Duodenal mucosa (tissue), 2 donors: Measurements from ENCODE around the gene MEI1.
A peak's percentile ranks its signal among the peaks of the same experiment; 100 is the strongest.

Source experiments
- H3K27ac ChIP-seq: one replicate; pipeline ENCODE4 v1.7.0; 2013; ENCODE audit warnings: low read depth, low read length
- H3K27me3 ChIP-seq, 2 donors: one replicate each; pipeline ENCODE4 v1.7.0; 2013; ENCODE audit warnings: low read length in 2 of 2, control low read depth in 1 of 2; ENCODE audit not compliant: insufficient read depth in 2 of 2, control insufficient read depth in 1 of 2
- H3K36me3 ChIP-seq, 2 donors: one replicate each; pipeline ENCODE4 v1.7.0; 2013; ENCODE audit warnings: low read length in 2 of 2, control low read depth in 1 of 2; ENCODE audit not compliant: insufficient read depth in 2 of 2, control insufficient read depth in 1 of 2
- H3K4me1 ChIP-seq, 2 donors: one replicate each; pipeline ENCODE4 v1.7.0; 2013; ENCODE audit warnings: low read length in 2 of 2, control low read depth in 1 of 2; ENCODE audit not compliant: insufficient read depth in 2 of 2, control insufficient read depth in 1 of 2
- H3K4me3 ChIP-seq, 2 donors: one replicate each; pipeline ENCODE4 v1.7.0; 2013; ENCODE audit warnings: low read length in 2 of 2, low read depth in 1 of 2
- H3K9ac ChIP-seq, 2 donors: one replicate each; pipeline ENCODE4 v1.7.0; 2013; ENCODE audit warnings: low read length in 2 of 2, low read depth in 1 of 2
- H3K9me3 ChIP-seq, 2 donors: one replicate each; pipeline ENCODE4 v1.7.0; 2013; ENCODE audit warnings: low read length in 2 of 2, control low read depth in 1 of 2; ENCODE audit not compliant: control insufficient read depth in 1 of 2

The MEI1 gene

DNA sequence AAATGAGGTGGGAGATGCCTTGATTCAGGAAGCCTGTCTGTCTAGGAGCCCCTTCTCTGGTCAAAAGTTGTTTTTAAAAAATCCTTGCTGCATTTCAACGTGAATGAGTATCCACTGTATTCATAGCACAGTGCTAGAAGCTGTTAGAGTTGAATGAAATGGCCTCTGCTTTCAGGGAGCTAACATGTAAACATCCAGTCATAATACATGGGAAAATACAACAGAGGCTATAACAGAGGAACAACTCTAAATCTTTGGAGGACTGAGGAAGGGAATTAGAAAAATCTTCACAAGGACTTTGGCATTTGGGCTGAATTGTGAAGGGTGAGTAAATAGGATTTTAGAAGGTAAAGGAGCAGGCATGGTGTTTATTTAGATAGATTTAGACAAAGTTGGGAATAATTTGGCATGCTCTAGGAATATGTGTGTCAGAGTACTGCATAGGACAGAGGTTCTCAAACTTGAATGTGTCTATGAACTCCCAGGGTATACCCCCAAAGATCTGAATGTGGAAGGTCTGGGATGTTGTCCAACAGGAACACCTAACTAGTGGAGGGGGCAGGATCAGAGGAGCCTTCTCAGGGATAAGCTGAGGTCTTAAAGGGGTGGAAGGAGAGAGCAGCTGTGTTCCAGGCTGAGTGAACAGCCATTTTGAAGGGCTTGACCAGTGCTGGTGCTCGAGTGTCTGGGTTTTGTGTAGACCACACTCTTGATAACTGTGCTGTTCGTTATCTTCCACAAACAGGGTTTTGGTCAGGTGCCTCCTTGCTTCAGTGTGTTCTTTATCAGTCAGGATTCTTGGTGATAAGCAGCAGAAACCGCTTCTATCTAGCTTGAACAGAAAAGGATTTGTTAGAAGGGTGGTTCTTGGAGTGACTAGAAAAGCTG is 146.3 kb downstream of the MEI1 start:
- H3K36me3 ChIP-seq: peaks cover 0 to 4% of the 10 kb centered on the region in 2 donors
- H3K27ac ChIP-seq: no peak overlapping the region
- H3K4me3 ChIP-seq: no peak overlapping the region
- no peaks in the 10 kb centered on the region for H3K27me3 ChIP-seq
- H3K9me3 ChIP-seq: no peaks in the 10 kb centered on the region
- peaks cover 50 to 54% of the 10 kb centered on the region in 2 donors for H3K4me1 ChIP-seq
- H3K9ac ChIP-seq: no peak overlapping the region

DNA sequence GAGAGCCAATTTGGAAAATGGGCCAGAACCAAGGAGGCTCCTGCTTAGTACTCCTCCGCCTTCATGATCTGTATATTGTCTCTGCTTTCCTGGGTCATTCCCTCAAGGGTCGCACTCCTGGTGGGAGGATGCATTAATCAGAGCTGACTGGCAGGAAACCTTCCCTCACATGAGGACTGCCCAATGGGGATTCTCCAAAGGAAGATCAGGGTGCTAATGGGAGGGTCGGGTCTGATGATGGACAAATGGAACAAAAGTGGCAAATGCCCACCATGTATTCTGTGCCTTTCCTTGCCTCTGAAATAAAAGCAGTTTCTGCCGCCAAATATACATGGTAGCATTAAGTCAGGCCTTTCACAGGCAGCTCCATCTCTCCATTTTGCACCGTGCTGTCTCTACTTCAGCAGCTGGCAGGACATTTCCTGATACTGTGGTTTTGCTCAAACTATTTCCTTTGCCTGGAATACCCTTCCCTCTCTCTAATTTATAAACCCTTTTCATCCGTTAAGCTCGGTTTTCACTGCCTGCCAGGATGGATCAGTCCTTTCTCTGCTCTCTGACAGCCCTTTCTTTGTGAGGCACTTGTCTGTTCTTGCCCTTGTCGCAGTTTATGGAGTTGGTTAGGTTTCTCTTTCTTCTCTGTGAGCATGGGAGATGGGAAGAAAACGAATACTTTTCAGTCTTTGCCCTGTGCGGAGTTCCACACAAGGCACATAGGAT is 147.1 kb downstream of the MEI1 start:
- peaks cover 42 to 46% of the 10 kb centered on the region in 2 donors for H3K4me1 ChIP-seq
- H3K9ac ChIP-seq: no peak overlapping the region
- no peaks in the 10 kb centered on the region for H3K27me3 ChIP-seq
- no peak overlapping the region for H3K4me3 ChIP-seq
- no peaks in the 10 kb centered on the region for H3K9me3 ChIP-seq
- H3K27ac ChIP-seq: no peak overlapping the region
- H3K36me3 ChIP-seq: peaks cover 0 to 4% of the 10 kb centered on the region in 2 donors

DNA sequence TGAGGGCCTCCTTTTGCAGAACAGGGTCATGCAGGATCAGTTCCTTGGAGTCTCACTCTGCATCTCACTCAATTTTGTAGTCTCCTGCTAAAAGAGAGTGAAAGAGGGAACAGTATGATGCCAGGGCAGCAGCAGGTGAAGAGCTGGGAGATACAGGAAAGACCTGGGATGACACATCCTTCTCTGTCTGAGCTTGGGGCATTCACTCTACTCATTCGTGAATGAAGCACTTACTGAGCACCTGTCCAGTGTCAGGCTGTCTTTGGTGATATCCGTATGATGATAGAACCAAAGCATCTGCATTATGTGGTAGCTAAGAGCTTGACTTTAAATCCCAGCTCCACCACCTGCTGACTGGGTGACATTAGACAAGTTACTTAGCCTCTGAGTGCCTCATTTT is 148.0 kb downstream of the MEI1 start:
- Histone ChIP-seq H3K4me3 (no peak overlapping the region), H3K9ac (no peak overlapping the region), H3K9me3 (no peaks in the 10 kb centered on the region), H3K27ac (no peak overlapping the region), H3K4me1 (peaks cover 39 to 42% of the 10 kb centered on the region in 2 donors), H3K36me3 (peaks cover 0 to 4% of the 10 kb centered on the region in 2 donors), H3K27me3 (no peaks in the 10 kb centered on the region)

DNA sequence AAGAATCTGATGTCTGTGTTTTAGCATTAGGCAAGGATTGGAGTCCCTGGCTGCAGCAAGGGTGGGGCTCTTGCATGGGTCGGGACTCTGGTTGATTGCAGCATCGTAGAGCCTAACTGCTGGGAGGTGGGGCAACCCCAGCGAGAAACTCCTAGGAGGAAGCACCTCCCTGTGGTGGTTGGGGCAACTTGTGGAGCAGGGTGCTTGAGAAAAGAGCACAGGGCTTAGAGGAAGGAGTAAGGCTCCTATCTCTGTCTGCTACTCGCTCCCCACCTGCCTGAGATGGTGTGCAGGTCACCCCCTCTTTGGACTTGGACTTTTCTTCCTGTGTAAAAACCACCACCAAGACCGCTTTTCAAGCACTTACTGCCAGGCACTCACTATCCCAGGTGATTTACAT is 149.2 kb downstream of the MEI1 start:
- Histone ChIP-seq H3K9me3 (no peaks in the 10 kb centered on the region), H3K27ac (no peak overlapping the region), H3K36me3 (peaks cover 0 to 4% of the 10 kb centered on the region in 2 donors), H3K4me1 (peaks cover 39% of the 10 kb centered on the region in 2 donors), H3K27me3 (no peaks in the 10 kb centered on the region), H3K4me3 (no peak overlapping the region), H3K9ac (peak overlapping the region; percentile 12 to 49)
